Measurements from ENCODE around the gene AAK1. TPM values are rescaled to one million over a fixed set of nuclear protein-coding genes. Genes with fewer than 3 reads are reported as not detected.
A peak's percentile ranks its signal among the peaks of the same experiment; 100 is the strongest.

Gene AAK1
- total and polyA plus RNA-seq, 2 donors (not counting 1 experiment from before 2014, with no cell fraction given), result 43.5 to 45.7 TPM

- H2AFZ ChIP-seq (ENCODE audit: low read length), result no peak overlapping the region
Measured at GRCh38 chr2:69434753-69435152, 208.8 kb downstream of the AAK1 start.

DNA sequence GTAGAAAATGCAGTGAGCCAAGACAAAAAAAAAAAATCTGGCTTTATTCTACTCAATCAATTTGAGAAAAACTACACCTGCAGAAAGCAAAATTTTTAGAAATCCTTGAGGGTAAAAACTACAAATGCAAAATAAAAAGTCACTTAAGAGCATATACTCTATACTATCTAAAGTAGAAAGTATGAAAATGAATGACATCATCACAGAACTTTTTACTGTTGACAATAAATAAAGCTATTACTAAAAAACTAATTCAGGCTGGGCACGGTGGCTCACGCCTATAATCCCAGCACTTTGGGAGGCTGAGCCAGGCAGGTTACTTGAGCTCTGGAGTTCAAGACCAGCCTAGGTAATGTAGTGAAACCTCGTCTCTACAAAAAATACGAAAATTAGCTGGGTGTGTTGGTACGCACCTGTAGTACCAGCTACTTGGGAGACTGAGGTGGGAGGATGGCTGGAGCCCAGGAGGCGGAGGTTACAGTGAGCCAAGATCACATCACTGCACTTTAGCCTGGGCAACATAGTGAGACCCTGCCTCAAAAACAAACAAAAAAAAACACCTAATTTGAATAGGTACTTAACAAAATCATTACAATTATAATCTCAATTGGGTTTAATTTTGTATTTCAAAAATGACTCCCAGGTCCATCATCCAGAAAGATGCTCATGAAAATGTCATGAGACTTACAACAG lies 213.9 kb downstream of the AAK1 start:
- Histone ChIP-seq H3K4me3 (replicated peaks in 1 of 4; ENCODE audit: control extremely low read depth in 1 of 4, insufficient read depth in 1 of 4, low read depth in 3 of 4, low read length in 4 of 4) (no peak overlapping the region), H3K9me3 (ENCODE audit: control insufficient read depth, insufficient read depth, low read depth, low read length) (no peaks in the 10 kb centered on the region), H3K36me3 (ENCODE audit: control insufficient read depth, insufficient read depth, low read length) (no peaks in the 10 kb centered on the region), H3K27ac (ENCODE audit: insufficient read depth, low read length) (no peak overlapping the region), H3K79me2 (ENCODE audit: control insufficient read depth, insufficient read depth, low read length) (peaks cover 2% of the 10 kb centered on the region), H3K4me1 (ENCODE audit: control insufficient read depth, extremely low read depth, insufficient read depth, low read length) (no peaks in the 10 kb centered on the region), H4K20me1 (ENCODE audit: control insufficient read depth, extremely low read depth, insufficient read depth, low read length) (no peaks in the 10 kb centered on the region), H2AFZ (ENCODE audit: low read length) (no peak overlapping the region), H3K4me2 (ENCODE audit: extremely low read depth, insufficient read depth, low read length) (no peak overlapping the region), H3K27me3 (ENCODE audit: control insufficient read depth, insufficient read depth, low read length) (no peaks in the 10 kb centered on the region), H3K9ac (ENCODE audit: insufficient read depth, low read length) (no peak overlapping the region)
- no peak for TF ChIP-seq EZH2 (IDR thresholded peaks at IDR 0.05; ENCODE audit: low read length, missing control alignments)
- TF ChIP-seq, protein P1, sequence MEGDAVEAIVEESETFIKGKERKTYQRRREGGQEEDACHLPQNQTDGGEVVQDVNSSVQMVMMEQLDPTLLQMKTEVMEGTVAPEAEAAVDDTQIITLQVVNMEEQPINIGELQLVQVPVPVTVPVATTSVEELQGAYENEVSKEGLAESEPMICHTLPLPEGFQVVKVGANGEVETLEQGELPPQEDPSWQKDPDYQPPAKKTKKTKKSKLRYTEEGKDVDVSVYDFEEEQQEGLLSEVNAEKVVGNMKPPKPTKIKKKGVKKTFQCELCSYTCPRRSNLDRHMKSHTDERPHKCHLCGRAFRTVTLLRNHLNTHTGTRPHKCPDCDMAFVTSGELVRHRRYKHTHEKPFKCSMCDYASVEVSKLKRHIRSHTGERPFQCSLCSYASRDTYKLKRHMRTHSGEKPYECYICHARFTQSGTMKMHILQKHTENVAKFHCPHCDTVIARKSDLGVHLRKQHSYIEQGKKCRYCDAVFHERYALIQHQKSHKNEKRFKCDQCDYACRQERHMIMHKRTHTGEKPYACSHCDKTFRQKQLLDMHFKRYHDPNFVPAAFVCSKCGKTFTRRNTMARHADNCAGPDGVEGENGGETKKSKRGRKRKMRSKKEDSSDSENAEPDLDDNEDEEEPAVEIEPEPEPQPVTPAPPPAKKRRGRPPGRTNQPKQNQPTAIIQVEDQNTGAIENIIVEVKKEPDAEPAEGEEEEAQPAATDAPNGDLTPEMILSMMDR (conservative IDR thresholded peaks at IDR 0.05 in 1 of 2, IDR thresholded peaks at IDR 0.05 in 1 of 2; ENCODE audit: low read depth in 1 of 2, low read length in 2 of 2), result no peak
- DNase-seq (ENCODE audit: low read depth in 2 of 2), result no peak

More at GRCh38 chr2:69434753-69435152, 208.8 kb downstream of the AAK1 start:
- TF ChIP-seq, protein P1 (conservative IDR thresholded peaks at IDR 0.05 in 1 of 2, IDR thresholded peaks at IDR 0.05 in 1 of 2; ENCODE audit: low read depth in 1 of 2, low read length in 2 of 2), result no peak
- TF ChIP-seq EZH2 (IDR thresholded peaks at IDR 0.05; ENCODE audit: low read length, missing control alignments), result no peak
- Histone ChIP-seq H3K9ac (ENCODE audit: insufficient read depth, low read length) (no peak overlapping the region), H3K4me1 (ENCODE audit: control insufficient read depth, extremely low read depth, insufficient read depth, low read length) (peaks cover 10% of the 10 kb centered on the region), H4K20me1 (ENCODE audit: control insufficient read depth, extremely low read depth, insufficient read depth, low read length) (no peaks in the 10 kb centered on the region), H3K79me2 (ENCODE audit: control insufficient read depth, insufficient read depth, low read length) (peaks cover 25% of the 10 kb centered on the region), H3K27ac (ENCODE audit: insufficient read depth, low read length) (no peak overlapping the region), H3K27me3 (ENCODE audit: control insufficient read depth, insufficient read depth, low read length) (no peaks in the 10 kb centered on the region), H3K4me3 (replicated peaks in 1 of 4; ENCODE audit: control extremely low read depth in 1 of 4, insufficient read depth in 1 of 4, low read depth in 3 of 4, low read length in 4 of 4) (no peak overlapping the region), H3K4me2 (ENCODE audit: extremely low read depth, insufficient read depth, low read length) (no peak overlapping the region), H3K36me3 (ENCODE audit: control insufficient read depth, insufficient read depth, low read length) (no peaks in the 10 kb centered on the region), H3K9me3 (ENCODE audit: control insufficient read depth, insufficient read depth, low read depth, low read length) (no peaks in the 10 kb centered on the region)
- DNase-seq (ENCODE audit: low read depth in 2 of 2), result no peak

DNA sequence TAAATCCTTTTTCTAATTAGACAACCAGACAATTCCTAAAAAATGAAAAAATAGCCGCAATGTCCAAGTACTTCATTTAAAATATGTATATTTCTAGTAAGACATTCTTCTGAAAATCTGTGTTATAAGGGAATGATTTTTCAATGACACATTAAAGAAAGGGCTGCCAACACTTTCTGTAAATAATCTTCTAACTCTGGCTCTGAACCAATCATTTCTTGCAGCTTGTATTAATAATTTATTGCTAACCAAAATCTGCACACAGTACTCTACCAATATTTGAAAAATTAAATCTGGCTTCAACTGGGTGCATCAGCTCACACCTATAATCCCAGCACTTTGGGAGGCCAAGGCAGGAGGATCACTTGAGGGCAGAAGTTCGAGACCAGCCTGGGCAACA lies 214.6 kb downstream of the AAK1 start:
- H3K9ac ChIP-seq (ENCODE audit: insufficient read depth, low read length), result no peak overlapping the region
- no peaks in the 10 kb centered on the region for H3K79me2 ChIP-seq (ENCODE audit: control insufficient read depth, insufficient read depth, low read length)
- no peaks in the 10 kb centered on the region for H3K27me3 ChIP-seq (ENCODE audit: control insufficient read depth, insufficient read depth, low read length)
- no peaks in the 10 kb centered on the region for H3K4me1 ChIP-seq (ENCODE audit: control insufficient read depth, extremely low read depth, insufficient read depth, low read length)
- no peaks in the 10 kb centered on the region for H3K36me3 ChIP-seq (ENCODE audit: control insufficient read depth, insufficient read depth, low read length)
- H3K4me3 ChIP-seq (replicated peaks in 1 of 4; ENCODE audit: control extremely low read depth in 1 of 4, insufficient read depth in 1 of 4, low read depth in 3 of 4, low read length in 4 of 4), result no peak overlapping the region
- TF ChIP-seq, protein P1 (conservative IDR thresholded peaks at IDR 0.05 in 1 of 2, IDR thresholded peaks at IDR 0.05 in 1 of 2; ENCODE audit: low read depth in 1 of 2, low read length in 2 of 2), result no peak
- TF ChIP-seq EZH2 (IDR thresholded peaks at IDR 0.05; ENCODE audit: low read length, missing control alignments), result no peak
- H2AFZ ChIP-seq (ENCODE audit: low read length), result no peak overlapping the region
- H4K20me1 ChIP-seq (ENCODE audit: control insufficient read depth, extremely low read depth, insufficient read depth, low read length), result no peaks in the 10 kb centered on the region
- H3K4me2 ChIP-seq (ENCODE audit: extremely low read depth, insufficient read depth, low read length), result no peak overlapping the region
- H3K9me3 ChIP-seq (ENCODE audit: control insufficient read depth, insufficient read depth, low read depth, low read length), result no peaks in the 10 kb centered on the region
- H3K27ac ChIP-seq (ENCODE audit: insufficient read depth, low read length), result no peak overlapping the region
- DNase-seq (ENCODE audit: low read depth in 2 of 2), result peak in 1 of 2 donors; percentile 28

All from fibroblast of lung (primary cell).